Measurements from ENCODE around the gene KLHL10. TPM values are rescaled to one million over a fixed set of nuclear protein-coding genes. Genes with fewer than 3 reads are reported as not detected.

Gene KLHL10
- total and polyA plus RNA-seq, 2 of the 4 experiments (the other 2 are of a cell fraction) = 0.18 TPM; not detected in 1

DNA sequence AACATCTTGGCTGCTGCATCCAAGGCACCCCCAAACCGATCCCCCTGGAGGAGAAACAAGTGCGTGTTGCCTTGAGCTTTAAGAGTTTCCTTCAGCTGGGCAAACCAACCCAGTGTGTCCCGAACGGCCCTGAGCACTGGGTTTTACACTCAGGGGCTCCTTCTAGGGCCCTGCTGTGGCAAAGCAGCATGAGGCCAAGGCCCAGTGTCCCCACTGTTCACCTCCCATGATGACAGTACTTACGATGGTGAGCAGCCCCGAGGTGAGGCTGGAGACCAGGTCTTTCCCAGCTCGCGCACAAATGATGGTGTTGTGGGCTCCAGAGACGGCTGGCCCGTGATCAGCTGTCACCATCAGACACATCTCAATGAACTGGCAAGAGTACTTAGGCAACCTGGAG lies 34.2 kb downstream of the KLHL10 start:
- Histone ChIP-seq H3K23ac (ENCODE audit: low read depth, low read length) (no peak overlapping the region), H3K36me3 (ENCODE audit: control insufficient read depth, insufficient read depth, low read length) (peaks cover 55% of the 10 kb centered on the region), H2BK15ac (ENCODE audit: low read depth, low read length) (no peak overlapping the region), H3K4me2 (ENCODE audit: low read depth, low read length) (no peak overlapping the region), H3K9me3 (ENCODE audit: control insufficient read depth, insufficient read depth, low read length) (no peaks in the 10 kb centered on the region), H3K27ac (ENCODE audit: insufficient read depth, low read length) (no peak overlapping the region), H3K4me1 (ENCODE audit: control insufficient read depth, insufficient read depth, low read length) (no peaks in the 10 kb centered on the region), H3K9ac (ENCODE audit: low read depth, low read length) (no peak overlapping the region), H2BK20ac (ENCODE audit: low read depth, low read length) (no peak overlapping the region), H4K91ac (ENCODE audit: insufficient read depth, low read depth, low read length) (no peak overlapping the region), H3K27me3 (ENCODE audit: control insufficient read depth, insufficient read depth, low read length) (no peaks in the 10 kb centered on the region), H2BK120ac (ENCODE audit: low read depth, low read length) (no peak overlapping the region), H3K4ac (ENCODE audit: low read depth, low read length) (no peak overlapping the region), H2BK5ac (ENCODE audit: low read depth, low read length, poor library complexity, severe bottlenecking) (no peak overlapping the region), H4K20me1 (ENCODE audit: insufficient read depth, low read length) (0 out of 2 replicates have a peak, but pooled peaks cover 4% of the 10 kb centered on the region), H3K9me1 (ENCODE audit: insufficient read depth, low read length) (0 out of 2 replicates have a peak, but pooled peaks cover 3% of the 10 kb centered on the region), H3K79me1 (ENCODE audit: low read depth in 1 of 2, low read length in 2 of 2) (peaks cover 7 to 29% of the 10 kb centered on the region in 2 experiments), H4K5ac (ENCODE audit: low read depth, low read length) (no peak overlapping the region), H3K56ac (ENCODE audit: extremely low read depth, insufficient read depth, low read length) (no peak overlapping the region), H3K4me3 (ENCODE audit: insufficient read depth, low read depth, low read length) (no peak overlapping the region), H2AK5ac (ENCODE audit: low read depth, low read length) (no peak overlapping the region), H3K18ac (ENCODE audit: low read depth, low read length) (no peak overlapping the region), H4K8ac (ENCODE audit: low read depth in 2 of 2, low read length in 2 of 2) (no peak overlapping the region), H2AFZ (replicated peaks; ENCODE audit: low read length, poor library complexity) (no peak overlapping the region), H3K14ac (replicated peaks; ENCODE audit: low read depth, low read length) (no peak overlapping the region), H2AK9ac (replicated peaks; ENCODE audit: low read depth, low read length, poor library complexity) (no peak overlapping the region)
- in situ Hi-C loops (cut with MboI; ENCODE audit: low sequenced_read_pairs) (no loop called here), intact Hi-C loops (cut with micrococcal nuclease) (no loop called here), dilution Hi-C loops (cut with HindIII; ENCODE audit: low sequenced_read_pairs, unreplicated experiment) (no loop called here)
- ChIA-PET POLR2A (ENCODE audit: unreplicated experiment) (no interaction called here), CTCF (no interaction called here)
- WGBS, 2 experiments (ENCODE audit: extremely low coverage in 2 of 2, insufficient read length in 1 of 2) = 88% methylated on average over 4 of the region's 10 CpGs; no CpG with 5 or more reads in 1 of the 2 experiments
- TF ChIP-seq CHD1 (IDR thresholded peaks at IDR 0.05; ENCODE audit: low read depth, low read length) (no peak), RCOR1 (IDR thresholded peaks at IDR 0.05; ENCODE audit: insufficient replicate concordance, low read length) (no peak), MAZ (IDR thresholded peaks at IDR 0.05; ENCODE audit: borderline replicate concordance, low read depth, low read length) (no peak), RFX5 (IDR thresholded peaks at IDR 0.05; ENCODE audit: low read depth, low read length) (no peak), BHLHE40 (IDR thresholded peaks at IDR 0.05; ENCODE audit: low read depth, low read length) (no peak)
- TF ChIP-seq, protein P1, sequence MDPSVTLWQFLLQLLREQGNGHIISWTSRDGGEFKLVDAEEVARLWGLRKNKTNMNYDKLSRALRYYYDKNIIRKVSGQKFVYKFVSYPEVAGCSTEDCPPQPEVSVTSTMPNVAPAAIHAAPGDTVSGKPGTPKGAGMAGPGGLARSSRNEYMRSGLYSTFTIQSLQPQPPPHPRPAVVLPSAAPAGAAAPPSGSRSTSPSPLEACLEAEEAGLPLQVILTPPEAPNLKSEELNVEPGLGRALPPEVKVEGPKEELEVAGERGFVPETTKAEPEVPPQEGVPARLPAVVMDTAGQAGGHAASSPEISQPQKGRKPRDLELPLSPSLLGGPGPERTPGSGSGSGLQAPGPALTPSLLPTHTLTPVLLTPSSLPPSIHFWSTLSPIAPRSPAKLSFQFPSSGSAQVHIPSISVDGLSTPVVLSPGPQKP (IDR thresholded peaks at IDR 0.05; ENCODE audit: borderline replicate concordance, low read depth, low read length) = no peak
- no peak for DNase-seq
- no peak for ATAC-seq (ENCODE audit: low read depth)
- BruUV-seq (replicated peaks) = no TSS peak

Measured in IMR-90 (cell line).